ENCODE data around the gene LCN6. TPM values are rescaled to one million over a fixed set of nuclear protein-coding genes. Genes with fewer than 3 reads are reported as not detected.
"Not testable (repeated sequence)": the region's sequence is repeated elsewhere in the genome, so short reads cannot be mapped to it uniquely, and the experiment has no call there.

LCN6 gene
- total RNA-seq, 6 experiments from 2014 or later, result not detected

DNA sequence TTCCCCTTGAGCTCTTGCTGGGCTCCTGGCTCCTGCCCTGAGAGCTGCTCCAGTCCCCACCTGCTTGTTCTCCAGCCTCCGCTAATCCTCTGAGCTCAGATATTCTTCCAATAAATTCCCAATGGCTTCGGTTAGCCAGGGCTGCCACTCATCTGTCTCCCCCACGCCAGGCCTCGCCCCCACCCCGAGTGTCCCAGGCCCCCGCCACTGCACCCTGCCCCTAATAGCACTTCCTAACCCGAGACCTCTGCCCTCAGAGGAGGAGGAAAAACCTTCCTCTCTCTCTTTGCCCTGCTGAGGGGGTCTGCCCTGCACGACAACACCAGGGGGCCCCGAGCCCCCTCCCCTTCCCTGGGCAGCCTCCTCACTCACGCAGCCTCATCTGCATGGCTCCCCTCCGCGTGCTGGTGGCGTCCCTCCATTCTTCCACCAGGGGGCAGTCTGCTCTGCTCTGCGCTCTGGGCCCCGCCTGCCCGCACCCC, 21.4 kb upstream of the LCN6 start:
- peaks cover 11% of the 10 kb centered on the region for H3K9me3 Mint-ChIP-seq
- H3K36me3 Mint-ChIP-seq (ENCODE audit: low read depth), result peaks cover 9% of the 10 kb centered on the region
- TF ChIP-seq, protein P1, sequence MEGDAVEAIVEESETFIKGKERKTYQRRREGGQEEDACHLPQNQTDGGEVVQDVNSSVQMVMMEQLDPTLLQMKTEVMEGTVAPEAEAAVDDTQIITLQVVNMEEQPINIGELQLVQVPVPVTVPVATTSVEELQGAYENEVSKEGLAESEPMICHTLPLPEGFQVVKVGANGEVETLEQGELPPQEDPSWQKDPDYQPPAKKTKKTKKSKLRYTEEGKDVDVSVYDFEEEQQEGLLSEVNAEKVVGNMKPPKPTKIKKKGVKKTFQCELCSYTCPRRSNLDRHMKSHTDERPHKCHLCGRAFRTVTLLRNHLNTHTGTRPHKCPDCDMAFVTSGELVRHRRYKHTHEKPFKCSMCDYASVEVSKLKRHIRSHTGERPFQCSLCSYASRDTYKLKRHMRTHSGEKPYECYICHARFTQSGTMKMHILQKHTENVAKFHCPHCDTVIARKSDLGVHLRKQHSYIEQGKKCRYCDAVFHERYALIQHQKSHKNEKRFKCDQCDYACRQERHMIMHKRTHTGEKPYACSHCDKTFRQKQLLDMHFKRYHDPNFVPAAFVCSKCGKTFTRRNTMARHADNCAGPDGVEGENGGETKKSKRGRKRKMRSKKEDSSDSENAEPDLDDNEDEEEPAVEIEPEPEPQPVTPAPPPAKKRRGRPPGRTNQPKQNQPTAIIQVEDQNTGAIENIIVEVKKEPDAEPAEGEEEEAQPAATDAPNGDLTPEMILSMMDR (IDR thresholded peaks at IDR 0.05), result peak; percentile 59; the same call in 1 of the 2 replicates
- peaks cover 11% of the 10 kb centered on the region for H3K27me3 Mint-ChIP-seq (ENCODE audit: insufficient read depth)
- no peak for DNase-seq
- no peak overlapping the region for H3K27ac Mint-ChIP-seq
- no peaks in the 10 kb centered on the region for H3K4me1 Mint-ChIP-seq (ENCODE audit: low read depth)
- H3K4me3 Mint-ChIP-seq, result no peak overlapping the region

DNA sequence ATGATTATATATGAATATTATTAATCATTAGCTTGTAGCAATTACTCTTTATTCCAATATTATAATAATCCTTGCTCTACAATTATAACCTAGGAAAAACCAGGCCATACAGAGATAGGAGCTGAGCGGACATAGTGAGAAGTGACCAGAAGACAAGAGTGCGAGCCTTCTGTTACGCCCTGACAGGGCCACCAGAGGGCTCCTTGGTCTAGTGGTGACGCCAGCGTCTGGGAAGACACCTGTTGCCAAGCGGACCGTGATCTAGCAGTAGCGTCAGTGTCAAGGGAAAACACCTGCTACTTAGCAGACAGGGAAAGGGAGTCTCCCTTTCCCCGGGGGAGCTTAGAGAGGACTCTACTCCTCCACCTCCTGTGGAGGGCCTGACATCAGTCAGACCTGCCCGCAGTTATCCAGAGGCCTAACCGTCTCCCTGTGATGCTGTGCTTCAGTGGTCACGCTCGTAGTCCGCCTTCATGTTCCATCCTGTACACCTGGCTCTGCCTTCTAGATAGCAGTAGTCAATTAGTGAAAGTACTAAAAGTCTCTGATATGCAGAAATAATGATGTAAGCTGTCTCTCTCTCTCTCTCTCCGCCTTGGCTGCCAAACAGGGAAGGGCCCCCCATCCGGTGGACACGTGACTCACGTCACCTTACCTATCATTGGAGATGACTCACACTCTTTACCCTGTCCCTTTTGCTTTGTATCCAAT, 18.2 kb upstream of the LCN6 start:
- TF ChIP-seq, protein P1 (IDR thresholded peaks at IDR 0.05), result peak; percentile 68
- not testable (repeated sequence) for H3K9me3 Mint-ChIP-seq; H3K4me1 Mint-ChIP-seq (ENCODE audit: low read depth); H3K4me3 Mint-ChIP-seq; H3K27ac Mint-ChIP-seq; H3K36me3 Mint-ChIP-seq (ENCODE audit: low read depth)
- peaks cover 11% of the 10 kb centered on the region for H3K27me3 Mint-ChIP-seq (ENCODE audit: insufficient read depth)
- peak; percentile 37 for DNase-seq

DNA sequence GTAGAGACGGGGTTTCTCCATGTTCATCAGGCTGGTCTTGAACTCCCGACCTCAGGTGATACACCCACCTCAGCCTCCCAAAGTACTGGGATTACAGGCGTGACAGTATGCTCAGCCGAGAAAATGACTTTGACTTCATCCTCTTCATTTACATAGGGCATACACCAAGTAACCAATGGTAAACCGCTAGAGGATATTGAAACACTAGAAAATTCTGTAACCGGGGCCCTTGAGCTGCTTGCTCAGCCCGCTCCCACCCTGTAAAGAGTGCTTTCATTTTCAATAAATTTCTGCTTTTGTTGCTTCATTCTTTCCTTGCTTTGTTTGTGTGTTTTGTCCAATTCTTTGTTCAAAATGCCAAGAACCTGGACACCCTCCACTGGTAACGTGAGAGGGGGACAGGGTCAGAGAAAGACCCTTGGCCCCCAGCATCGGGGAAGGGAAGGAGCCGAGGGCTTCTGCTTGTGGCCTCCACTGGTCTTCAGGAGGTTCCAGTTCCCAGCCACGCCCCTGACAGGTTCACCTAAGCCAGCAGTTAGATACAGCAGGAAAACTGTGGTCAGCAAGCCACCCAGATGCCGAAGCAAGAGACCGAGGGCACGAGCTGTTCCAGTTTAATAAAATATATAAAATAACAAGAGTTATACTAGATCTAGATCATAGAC, 17.6 kb upstream of the LCN6 start:
- H3K27ac Mint-ChIP-seq; H3K4me1 Mint-ChIP-seq (ENCODE audit: low read depth); H3K36me3 Mint-ChIP-seq (ENCODE audit: low read depth); H3K9me3 Mint-ChIP-seq; H3K4me3 Mint-ChIP-seq; DNase-seq; H3K27me3 Mint-ChIP-seq (ENCODE audit: insufficient read depth): not testable (repeated sequence)

DNA sequence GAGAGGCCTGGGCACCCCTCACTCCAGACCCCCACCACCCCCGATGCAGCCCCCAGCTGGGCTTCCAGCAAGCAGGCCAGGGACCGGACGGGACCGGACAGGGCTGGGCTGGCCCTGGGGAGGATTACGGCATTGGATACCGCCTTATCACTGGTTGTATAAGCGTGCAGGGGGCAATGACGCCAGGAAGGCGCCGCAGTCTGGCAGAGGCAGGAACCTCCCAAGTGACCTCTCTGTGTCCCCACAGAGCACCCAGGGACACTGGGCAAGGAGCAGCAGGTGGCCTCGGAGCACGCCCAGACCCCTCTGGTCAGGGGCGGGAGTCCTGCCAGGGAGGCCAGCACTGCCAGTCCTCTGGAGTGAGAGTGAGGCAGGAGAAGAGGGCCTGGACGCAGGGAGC, 16.7 kb upstream of the LCN6 start:
- H3K4me1 Mint-ChIP-seq (ENCODE audit: low read depth), result 0 out of 2 replicates have a peak, but pooled peaks cover 6% of the 10 kb centered on the region
- no peak overlapping the region for H3K4me3 Mint-ChIP-seq
- H3K36me3 Mint-ChIP-seq (ENCODE audit: low read depth), result no peaks in the 10 kb centered on the region
- peaks cover 9% of the 10 kb centered on the region for H3K27me3 Mint-ChIP-seq (ENCODE audit: insufficient read depth)
- TF ChIP-seq, protein P1 (IDR thresholded peaks at IDR 0.05), result no peak
- H3K27ac Mint-ChIP-seq, result no peak overlapping the region
- DNase-seq, result no peak
- H3K9me3 Mint-ChIP-seq, result no peaks in the 10 kb centered on the region

DNA sequence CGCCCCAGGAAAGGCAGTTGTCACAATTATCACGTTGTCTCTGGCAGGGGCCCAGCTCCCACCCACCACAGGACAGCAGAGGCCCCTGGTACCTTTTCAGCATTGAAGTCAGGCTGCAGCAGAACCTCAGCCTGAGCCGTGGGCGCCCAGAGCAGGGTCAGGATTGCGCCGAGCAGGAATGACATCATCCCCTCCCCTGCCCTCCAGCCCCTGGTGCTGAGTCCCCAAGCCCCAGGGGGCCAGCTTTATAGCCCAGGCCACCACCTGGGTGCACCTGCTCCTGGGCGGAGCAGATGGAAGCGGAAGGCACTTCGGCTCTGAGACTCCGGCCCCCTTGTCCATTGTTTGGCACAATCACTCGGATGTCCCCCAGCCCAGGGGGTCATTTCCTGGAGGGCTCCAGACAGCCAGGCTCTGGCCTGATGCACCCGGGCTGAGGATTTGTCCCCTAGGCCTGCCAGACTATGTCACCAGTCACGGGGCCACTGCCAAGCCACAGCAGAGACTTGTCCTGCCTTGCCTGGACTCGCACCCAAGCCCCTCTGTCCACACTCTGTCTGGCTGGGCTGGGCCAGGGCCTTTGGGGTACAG, 16.1 kb upstream of the LCN6 start, which contains the start of gene LCN15:
TSS of gene LCN15 (minus strand) at position 218 of the 591 bp plus-strand sequence. CDS start at position 188, 30 bp downstream.
- no peak within 1 kb of the TSS for H3K4me3 Mint-ChIP-seq

More for the DNA sequence above, 16.1 kb upstream of the LCN6 start, which contains the start of gene LCN15:
- peaks cover 9% of the 10 kb centered on the region for H3K27me3 Mint-ChIP-seq (ENCODE audit: insufficient read depth)
- TF ChIP-seq, protein P1 (IDR thresholded peaks at IDR 0.05), result no peak
- no peaks in the 10 kb centered on the region for H3K36me3 Mint-ChIP-seq (ENCODE audit: low read depth)
- DNase-seq, result no peak
- H3K4me1 Mint-ChIP-seq (ENCODE audit: low read depth), result 0 out of 2 replicates have a peak, but pooled peaks cover 6% of the 10 kb centered on the region
- no peaks in the 10 kb centered on the region for H3K9me3 Mint-ChIP-seq
- H3K27ac Mint-ChIP-seq, result no peak within 1 kb of the TSS

Data from HFFc6 (cell line).